Dermis blood vessel endothelial cell (primary cell): Measurements from ENCODE around the gene MIEF2. TPM values are rescaled to one million over a fixed set of nuclear protein-coding genes. Genes with fewer than 3 reads are reported as not detected.
A peak's percentile ranks its signal among the peaks of the same experiment; 100 is the strongest.

Source experiments
- DNase-seq: peaks from one replicate; pipeline ENCODE4 v3.0.0; 2010
- total RNA-seq: library from RNA; depleted of rRNA; stranded (reverse); fragments of >200 nt; gene quantifications from 2 replicates; pipeline ENCODE4 v1.2.3, GENCODE V29; 2014

Gene MIEF2
- total RNA-seq, 1 donor from 2014 or later: 22.6 TPM

DNA sequence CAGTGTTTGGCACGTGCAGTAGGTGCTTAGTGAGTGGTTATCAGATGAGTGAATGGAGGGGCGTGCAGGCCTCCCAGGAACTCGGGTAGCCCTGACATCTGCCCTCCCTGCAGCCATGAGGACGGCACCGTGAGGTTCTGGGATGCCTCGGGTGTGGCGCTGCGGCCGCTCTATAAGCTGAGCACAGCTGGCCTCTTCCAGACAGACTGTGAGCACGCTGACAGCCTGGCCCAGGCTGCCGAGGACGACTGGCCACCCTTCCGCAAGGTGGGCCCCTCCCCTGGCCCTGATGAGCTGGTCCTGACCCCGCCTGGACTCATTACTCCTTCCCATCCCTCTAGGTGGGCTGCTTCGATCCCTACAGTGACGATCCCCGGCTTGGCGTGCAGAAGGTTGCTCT, 24.0 kb upstream of the MIEF2 start:
- DNase-seq: no peak

GRCh38 chr17:18237461-18237860, 23.0 kb upstream of the MIEF2 start:
- DNase-seq: no peak

GRCh38 chr17:18238299-18238698, 22.2 kb upstream of the MIEF2 start:
- no peak for DNase-seq

DNA sequence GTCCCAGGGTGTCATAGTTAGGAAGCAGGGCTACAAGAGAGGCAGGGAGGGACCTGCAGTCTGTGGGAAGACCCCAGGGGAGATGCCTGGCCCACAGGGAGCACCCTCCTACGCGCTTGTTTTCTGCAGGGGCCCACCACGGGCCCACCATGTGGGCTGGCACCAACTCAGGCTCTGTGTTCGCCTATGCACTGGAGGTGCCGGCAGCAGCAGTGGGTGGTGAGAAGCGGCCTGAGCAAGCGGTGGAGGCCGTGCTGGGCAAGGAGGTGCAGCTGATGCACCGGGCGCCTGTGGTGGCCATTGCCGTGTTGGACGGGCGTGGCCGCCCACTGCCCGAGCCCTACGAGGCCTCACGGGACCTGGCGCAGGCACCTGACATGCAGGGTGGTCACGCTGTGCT, 20.0 kb upstream of the MIEF2 start:
- DNase-seq: no peak

DNA sequence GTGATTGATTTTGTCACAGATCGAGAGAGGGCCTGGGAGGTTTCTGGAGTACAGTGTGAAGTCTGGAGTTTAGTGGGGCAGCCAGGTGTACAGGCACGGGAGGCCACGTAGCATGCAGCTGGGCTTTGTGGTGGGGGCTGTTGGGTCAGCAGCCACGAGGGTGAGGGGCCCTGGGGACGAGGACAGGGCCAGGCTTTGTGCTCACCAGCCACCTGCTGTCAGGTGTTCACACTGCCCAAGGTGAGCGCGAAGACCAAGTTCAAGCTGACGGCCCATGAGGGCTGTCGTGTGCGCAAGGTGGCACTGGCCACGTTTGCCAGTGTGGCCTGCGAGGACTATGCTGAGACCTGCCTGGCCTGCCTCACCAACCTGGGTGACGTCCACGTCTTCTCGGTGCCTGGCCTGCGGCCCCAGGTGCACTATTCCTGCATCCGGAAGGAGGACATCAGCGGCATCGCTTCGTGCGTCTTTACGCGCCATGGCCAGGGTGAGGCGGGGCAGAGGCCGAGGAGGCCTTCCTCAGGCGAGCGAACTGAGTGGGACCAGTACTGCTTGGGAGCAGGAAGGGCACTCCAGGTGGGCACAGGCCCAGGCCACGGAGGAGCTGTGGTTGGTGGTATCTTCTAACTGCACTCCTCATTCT, 19.1 kb upstream of the MIEF2 start:
- no peak for DNase-seq

GRCh38 chr17:18245038-18245776, 15.3 kb upstream of the MIEF2 start:
- DNase-seq: no peak

GRCh38 chr17:18246109-18246725, 14.2 kb upstream of the MIEF2 start:
- no peak for DNase-seq

GRCh38 chr17:18246880-18247612, 13.4 kb upstream of the MIEF2 start:
- peak; percentile 56 for DNase-seq

DNA sequence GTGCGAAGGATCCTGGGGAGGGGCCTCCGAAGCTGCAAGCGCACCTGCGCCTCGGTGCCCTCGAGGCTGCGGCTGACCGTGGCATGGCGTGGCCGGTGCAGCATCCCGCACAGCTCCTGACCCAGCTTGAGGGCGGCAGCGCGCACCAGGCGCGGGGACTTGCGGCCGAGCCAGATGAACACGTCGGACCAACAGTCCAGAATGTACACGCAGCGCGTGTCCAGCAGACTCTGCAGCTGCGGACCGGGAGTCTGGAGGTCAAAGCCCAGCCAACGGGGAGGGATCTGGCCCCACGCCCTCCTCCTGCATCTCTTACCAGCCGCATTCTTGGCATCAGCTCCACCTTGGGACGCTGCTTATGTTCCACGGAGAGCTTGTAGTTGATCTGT, 12.9 kb upstream of the MIEF2 start:
- DNase-seq: peak; percentile 20

GRCh38 chr17:18248300-18248731, 12.1 kb upstream of the MIEF2 start:
- peak; percentile 91 for DNase-seq

DNA sequence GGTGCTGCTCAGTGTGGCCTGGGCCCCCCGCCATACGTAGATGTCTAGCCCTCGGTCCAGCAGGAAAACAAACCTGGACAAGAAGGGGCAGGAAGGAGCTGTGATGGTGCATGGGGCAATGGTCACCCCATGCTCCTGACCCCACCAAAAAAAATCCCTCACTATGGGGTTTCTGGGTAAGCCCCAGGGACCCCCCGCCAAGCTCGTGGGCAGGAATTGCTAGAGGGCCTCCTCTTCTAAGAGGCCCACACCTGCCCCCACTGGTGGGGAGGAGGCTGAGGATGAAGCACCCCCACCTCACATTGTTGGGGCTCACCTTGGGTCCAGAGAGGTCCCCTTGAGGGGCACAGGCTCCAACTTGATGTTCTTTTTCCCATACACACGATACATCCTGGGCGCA, 11.7 kb upstream of the MIEF2 start:
- DNase-seq: no peak

GRCh38 chr17:18250259-18250658, 10.2 kb upstream of the MIEF2 start:
- DNase-seq: no peak

- no peak for DNase-seq
Observed at GRCh38 chr17:18250708-18251107, 9.8 kb upstream of the MIEF2 start.

DNA sequence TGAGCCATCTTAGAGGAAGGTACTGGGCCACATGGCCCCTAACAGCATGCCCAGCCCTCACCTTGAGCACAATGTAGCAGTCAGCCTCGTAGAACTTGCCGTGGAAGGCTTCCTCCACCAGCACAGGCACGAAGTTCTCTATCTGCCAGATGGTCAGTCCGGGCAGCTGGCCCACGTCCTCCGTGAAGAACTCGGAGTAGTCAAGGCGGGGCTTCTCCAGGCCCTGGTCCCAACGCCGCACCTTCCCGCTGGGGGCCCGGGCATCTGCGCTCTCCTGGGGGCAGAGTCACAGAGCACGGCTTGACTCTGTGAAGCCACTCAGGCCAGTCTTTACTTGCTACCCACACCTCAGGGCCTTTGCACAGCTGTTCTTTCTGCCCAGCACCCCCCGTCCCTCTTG, 9.3 kb upstream of the MIEF2 start:
- DNase-seq: no peak

- DNase-seq: no peak
Observed at GRCh38 chr17:18252160-18252559, 8.3 kb upstream of the MIEF2 start.

DNA sequence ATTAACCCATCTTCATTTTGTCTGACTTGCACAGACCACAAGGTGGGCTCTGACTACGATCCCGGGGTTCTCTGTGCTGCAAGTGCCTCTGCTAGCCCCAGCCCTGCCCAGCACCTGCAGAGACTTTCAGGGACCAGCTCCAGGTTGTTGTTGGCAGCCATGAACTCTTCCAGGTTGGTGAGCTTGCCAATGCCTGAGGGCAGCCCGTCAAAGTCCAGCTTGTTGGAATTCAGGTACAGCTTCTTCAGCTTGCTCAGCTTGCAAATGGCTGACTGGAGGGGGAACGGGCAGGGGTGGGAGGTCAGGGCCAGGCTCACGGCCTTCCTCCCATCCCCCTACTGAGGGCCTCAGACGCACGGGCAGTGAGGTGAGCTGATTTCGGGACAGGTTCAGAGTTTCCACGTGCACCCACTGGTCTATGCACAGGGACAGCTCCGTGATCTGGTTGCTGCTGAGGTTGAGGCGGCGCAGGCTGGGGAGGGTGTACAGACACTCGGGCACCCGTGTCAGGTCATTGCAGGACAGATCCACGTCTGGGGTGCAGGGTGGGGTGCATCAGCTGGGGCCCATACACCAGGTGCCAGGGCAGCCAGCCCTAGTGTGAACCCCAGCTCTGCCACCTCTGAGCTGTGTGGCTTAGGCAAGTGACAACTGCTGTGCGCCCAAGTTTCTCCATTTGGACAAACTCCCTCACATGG, 7.1 kb upstream of the MIEF2 start:
- no peak for DNase-seq

GRCh38 chr17:18253947-18254821, 6.3 kb upstream of the MIEF2 start:
- DNase-seq: no peak

GRCh38 chr17:18254888-18255649, 5.4 kb upstream of the MIEF2 start:
- DNase-seq: no peak

- no peak for DNase-seq
Observed at GRCh38 chr17:18256351-18256750, 4.1 kb upstream of the MIEF2 start.

DNA sequence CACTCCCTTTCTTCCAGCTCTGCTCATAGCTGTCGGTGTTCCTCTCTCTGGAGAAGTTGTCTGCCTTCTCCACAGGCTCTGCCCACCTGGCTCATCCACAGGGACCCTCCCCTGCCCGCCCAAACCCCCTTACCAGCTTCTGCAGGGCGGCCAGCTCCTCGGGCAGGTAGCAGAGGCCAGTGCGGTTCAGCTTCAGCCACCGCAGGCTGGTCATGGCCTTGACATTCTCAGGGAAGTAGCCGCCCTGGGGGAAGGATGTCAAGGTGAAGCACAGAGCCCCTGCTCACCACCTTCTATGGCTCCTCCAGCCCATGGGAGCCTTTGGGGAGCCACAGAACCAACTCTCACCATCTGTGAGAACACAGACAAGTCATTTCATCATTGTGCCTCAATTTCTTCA, 3.7 kb upstream of the MIEF2 start:
- DNase-seq: no peak
